LoVo (cell line): ENCODE measurements around the gene SRSF10.
"Not testable (repeated sequence)": the region's sequence is repeated elsewhere in the genome, so short reads cannot be mapped to it uniquely, and the experiment has no call there.

Source experiments
- DNase-seq: peaks from one replicate; pipeline ENCODE4 v3.0.0-alpha.2; 2016; ENCODE audit warnings: low spot score

SRSF10 gene

DNA sequence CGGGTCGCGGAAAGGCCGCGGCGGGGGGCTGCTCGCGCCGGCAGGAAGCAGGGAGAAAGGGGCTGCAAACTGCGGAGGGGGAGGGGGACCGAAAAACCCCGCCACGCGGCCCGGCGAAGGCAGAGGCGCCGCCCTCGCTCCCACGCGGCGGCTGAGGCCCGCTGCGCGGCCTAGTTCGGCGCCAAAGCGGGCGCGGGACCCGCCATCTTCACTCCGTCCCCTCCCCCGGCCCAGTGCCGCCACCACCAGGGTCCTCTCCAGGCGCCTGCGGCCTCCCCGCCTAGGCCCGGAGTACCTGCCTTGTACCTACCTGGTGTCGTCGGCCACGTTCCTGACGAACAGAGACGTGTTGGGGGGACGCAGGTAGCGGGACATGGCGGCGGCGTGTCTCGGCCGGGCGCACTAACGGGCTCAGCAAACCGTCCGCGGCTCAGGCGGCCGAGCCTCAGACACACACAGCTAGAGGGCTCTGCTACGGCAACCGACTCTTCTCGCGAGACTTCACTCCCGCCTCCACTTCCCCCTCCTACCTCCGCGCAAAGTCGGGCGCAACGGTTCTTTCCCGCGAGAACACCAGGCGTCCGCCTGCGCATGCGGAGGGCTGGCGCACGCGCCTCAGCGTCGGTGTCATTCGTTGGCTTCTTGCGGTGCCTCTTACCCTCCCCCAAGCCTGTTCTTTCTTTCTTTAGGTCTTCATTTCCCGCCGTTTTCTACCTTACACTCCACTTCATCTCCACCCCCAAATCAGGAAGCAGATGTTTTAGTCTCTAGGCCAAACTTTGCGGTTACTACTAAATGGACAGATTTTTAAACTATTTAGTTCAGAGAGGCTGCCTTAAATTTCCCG, at the start of gene SRSF10:
SRSF10 (minus strand) TSS at position 447 of the 847 bp plus-strand sequence; CDS start at position 375, 72 bp downstream.
- DNase-seq, result peak; percentile 100

DNA sequence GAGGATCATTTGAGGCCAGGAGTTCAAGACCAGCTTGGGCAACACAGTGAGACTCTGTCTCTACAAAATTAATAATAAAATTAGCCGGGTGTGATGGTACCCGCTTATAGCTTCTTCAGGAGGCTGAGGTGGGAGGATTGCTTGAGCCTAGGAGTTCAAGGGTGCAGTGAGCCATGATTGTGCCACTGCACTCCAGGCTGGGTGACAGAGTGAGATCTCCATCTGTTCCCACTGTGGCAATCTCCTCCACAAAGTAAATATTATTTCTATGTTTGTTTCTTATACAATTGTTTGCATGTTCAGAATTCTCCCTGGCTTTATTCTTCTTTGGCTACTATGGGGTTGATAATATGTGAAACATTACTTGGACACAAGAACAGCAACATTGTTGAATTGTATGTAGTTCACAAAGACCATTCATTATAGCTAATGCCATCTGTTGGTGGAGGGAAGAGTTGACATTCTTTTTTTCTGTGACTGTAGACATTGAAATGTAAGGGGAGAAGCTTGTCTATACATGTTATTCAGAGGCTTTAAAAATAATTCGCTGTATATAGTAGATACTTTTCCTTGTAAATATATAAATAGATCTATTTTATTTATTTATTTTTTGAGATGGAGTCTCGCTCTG, 47.8 kb upstream of the SRSF10 start:
- peak; percentile 58 for DNase-seq

DNA sequence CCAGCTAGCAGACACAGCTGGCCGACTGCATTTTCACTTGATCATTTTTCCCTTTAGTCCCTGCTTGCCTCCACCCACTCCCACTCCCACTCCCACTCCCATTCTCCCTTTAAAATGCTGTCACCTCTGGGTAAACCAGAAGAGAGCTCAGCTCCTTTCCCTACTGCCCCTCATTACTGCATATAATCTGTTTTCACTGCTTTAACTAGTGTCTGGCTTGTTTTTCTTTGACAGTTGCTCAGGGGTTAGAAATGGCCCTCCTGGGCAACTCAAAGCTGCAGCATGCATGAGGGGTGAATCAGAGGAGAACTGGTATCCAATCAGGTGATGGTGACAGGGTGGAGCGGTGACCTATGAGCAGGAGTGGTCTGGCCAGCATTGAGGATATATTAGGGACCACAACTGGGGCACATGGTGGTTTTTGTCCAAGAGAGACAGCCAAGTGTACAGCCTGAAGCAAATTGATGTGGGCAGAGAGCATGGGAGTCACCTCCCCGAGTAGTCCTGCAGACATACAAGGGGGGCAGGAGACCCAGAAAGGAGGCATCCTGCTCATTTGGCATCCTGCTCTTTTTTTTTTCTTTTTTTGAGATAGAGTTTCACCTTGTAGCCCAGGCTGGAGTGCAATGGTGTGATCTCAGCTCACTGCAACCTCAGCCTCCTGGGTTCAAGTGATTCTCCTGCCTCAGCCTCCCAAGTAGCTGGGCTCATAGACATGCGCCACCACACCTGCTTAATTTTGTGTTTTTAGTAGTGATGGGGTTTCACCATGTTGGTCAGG, 42.6 kb upstream of the SRSF10 start:
- peak; percentile 88 for DNase-seq

DNA sequence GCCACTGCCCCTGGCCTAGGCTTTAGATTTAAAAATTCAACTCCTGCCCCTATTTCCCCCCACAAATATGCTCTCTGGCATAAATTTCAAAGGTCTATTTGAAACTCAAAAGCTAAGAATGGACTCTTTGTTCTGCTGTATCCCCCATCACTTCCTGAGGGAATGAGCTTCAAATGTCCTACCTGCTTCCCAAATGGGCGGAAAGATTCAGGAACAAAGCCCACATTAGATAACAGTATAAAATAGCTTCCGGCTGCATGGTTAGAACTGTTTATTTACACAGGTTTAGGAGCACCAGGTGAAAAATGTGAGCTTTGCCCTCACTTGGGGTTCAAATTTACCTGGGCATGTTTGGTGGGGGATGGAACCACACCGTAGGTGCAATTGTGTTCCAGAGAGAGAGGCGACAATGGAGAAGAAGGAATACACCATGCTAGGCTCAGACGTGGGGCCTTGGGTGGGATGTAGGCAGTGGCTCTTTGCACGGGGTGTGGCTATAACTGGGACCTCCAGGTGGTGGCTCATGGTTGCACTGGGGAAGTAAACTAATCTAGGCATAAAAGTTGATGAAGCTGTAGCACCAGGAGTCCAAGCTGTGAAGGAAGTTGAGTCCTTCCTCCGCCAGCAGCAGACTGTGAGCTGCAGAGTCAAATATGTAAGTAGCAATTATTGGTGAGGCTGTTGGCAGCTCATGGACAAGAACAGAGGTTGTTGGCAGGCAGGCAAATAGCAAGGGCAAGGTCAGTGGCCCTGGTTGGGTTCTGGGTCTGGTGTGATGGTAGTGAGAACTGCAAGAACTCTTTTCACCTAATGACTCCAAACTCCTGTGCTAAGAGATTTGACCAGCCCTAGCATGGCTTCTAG, 41.5 kb upstream of the SRSF10 start:
- peak; percentile 57 for DNase-seq

DNA sequence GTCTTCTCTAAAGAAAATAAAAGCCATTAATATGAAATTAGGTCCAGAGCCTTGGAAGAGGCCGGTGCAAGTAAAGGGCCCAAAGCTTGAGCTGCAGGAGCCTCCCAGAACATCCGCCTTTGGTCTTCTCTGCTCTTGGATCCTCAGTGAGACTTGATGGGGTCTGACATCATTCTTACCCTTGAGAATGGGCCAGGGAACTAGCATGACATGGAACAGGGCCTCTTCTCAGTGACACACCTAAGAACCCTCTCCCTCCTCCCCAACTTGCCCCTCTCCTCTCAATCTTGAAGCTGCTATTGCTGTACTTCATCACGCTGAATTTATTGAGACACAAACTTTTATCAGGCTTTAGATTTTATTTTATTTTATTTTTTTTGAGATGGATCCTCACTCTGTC, 40.3 kb upstream of the SRSF10 start:
- DNase-seq, result no peak

DNA sequence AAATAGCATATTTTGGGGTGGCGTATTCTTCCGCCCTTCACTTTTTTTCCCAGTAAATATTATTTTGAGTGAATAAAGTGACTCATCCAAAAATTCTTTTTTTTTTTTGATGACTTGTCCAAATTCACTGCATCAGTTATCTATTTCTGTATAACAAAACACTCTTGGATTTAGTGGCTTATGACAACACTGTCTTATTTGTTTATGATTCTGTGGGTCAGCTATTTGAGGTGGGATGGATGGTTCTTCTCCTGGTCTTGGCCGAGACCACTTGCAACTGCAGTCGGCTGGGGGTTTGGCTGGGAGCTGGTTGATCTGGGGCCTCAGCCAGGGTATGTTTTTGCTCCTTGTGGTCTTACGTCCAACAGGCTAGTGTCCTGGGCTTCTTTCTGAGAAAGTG, 39.9 kb upstream of the SRSF10 start:
- no peak for DNase-seq

DNA sequence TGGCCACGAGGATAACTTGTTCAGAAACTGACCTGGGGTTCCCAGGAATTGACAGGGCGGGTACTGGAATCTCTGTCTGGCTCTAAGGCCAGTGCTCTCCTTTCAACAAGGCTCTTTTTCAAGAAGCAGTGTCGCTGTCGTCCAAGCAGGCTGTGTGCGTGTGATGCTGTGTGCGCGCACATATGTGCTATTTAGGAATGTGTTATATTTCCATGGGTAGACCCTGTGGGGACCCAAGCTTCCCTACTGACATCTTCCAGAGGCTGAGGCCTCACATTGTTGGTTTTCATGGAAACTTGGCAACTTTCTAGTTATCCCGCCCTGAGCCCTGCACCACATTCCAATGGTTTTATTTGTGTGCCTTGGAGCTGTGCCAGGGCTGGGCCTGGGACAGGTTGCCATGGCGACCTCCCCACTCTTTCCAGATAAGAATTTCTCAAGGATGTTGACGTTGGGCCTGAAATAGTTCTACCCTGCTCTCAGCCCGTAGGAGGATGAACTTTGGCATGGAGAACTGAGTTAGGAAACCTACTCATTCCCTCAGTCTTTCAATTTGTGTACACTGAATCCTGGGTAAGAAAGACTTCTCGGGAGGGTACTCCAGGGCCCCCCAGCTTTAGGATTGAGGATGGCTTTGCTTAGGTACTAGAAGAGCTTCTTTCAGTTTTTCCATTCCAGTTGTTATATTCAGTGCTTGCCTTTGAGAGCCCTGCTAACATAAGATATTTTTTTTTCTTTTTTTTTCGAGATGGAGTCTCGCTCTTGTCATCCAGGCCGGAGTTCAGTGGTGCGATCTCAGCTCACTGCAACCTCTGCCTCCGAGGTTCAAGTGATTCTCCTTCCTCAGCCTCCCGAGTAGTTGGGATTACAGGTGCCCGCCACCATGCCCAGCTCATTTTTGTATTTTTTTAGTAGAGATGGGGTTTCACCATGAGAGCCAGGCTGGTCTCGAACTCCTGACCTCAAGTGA, 38.8 kb upstream of the SRSF10 start:
- peak; percentile 99 for DNase-seq

DNA sequence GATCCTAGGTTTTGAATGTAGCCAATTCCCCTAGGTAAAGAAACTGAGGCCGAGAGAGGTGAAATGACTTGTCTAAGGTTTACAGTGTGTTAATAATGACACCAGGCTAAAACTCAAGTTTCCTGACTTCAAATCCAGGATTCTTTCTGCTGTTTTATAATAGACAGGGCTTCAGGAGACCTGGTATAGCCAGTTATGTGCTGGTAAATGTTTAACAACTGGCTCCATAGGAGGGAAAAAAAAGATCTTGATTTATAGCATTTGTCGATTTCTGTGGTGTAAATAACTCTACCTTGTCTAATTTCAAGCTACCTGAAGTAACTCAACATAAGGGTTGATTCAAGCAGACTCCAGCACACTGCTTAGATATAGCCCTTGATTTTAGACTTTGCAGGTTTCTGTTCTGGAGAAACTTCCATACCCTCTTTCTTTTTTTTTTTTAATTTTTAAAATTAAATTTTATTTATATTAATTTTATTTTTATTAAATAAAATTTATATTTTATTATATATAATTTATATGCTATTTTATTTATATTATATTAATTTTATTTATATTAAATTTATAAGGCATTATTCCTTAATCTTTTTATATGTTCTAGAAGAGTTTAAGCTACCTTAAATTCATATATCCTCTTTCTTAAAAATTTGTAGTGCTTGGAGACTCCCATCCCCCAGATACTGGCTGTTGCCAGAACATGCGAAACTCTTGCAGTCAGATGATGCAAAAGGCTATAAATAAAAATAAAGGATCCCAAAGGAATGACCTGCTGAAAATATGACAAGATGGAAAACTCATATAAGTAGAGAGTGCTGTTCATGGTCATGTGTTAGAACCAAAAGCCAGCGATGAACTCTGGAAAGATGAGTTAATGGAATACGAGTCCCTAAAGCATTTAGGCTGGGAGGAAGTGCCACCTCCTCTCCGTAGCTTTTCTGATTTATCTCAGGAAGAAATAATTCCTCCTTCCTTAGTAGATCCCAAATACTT, 35.4 kb upstream of the SRSF10 start:
- peak; percentile 43 for DNase-seq

DNA sequence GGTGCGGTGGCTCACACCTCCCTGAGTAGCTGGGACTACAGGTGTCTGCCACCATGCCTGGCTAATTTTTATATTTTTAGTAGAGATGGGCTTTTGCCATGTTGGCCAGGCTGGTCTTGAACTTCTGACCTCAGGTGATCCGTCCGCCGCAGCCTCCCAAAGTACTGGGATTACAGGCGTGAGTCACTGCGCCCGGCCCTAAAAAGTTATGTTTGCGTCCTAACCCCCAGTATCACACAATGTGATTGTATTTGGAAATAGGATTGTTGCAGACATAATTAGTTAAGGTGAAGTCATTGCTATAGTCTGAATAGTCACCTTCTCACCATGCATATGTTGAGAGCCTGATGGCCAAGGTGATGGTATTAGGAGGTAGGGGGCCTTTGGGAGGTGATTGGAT, 32.8 kb upstream of the SRSF10 start:
- not testable (repeated sequence) for DNase-seq

DNA sequence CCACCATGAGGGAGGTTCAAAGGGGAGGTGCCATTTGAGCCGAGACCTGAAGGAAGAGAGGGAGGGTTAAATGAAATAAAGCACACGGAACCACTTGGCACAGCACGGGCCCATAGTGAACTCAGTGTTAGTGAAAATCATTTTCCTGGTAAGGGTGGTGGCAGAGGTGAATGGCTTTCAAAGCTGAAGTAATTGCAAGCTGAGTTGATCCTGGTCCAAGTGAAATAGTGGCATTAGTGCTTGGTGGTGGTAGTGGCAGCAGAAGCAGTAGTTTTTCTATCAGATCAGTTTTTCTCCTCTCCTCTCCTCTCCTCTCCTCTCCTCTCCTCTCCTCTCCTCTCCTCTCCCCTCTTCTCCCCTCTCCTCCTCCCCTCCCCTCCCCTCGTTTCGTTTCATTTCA, 30.5 kb upstream of the SRSF10 start:
- DNase-seq, result no peak

DNA sequence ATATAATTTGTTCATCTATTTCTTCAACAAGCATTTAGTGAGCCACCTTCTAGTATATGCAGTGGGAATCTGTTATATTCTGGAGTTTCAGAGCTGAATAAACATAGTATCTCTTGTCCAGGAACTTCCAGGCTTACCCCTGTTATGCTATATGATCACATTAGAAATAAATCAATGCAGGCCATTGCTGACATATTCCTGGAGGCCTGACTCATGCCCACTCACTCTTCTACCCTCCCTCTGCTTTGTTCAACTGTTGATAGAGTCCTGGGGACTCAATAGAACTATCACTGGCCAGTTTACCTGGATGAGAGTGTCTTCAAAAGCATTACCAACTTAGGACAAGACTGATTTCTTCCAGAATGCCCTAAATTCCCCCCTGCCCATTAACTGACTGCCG, 29.3 kb upstream of the SRSF10 start:
- peak; percentile 70 for DNase-seq

DNA sequence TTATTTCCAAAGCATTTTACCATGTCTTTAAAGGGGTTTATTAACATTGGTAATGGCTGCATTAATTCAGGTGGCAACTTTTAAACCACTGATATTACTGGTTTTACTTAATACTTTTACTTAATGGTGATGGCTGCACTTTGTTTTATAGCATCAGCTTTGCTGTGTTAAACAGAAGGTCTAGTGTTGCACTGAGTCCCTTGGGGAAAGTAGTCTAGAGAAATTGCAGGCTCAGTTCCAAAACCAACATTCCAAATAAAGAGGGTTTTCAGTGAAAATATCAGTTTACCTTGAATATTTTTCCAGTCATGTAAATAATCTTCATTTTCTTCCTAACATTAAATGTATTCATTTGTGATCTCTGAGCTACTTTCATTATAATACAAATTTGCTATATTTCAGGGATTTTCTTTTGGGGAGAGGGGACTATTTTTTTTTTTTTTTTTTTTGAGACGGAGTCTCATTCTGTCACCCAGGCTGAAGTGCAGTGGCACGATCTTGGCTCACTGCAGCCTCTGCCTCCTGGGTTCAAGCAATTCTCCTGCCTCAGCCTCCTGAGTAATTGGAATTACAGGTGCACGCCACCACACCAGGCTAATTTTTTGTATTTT, 28.6 kb upstream of the SRSF10 start:
- DNase-seq, result not testable (repeated sequence)

DNA sequence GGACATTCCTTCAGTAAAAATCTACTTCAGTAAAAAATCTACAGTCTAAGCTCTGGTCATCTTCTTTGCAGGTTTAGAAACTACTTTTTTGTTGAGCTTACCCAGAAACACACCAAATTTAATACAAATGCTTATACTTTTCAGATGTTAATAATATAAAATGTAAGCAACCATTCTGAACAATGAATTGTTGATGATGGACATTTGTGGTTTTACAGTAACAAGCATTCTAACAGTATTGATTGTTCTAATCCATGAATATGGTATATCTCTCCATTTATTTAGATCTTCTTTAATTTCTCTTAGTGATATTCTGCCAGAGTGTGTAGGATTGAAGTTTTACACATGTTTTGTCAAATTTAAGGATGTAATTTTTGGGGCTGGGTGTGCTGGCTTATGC, 27.0 kb upstream of the SRSF10 start:
- no peak for DNase-seq

DNA sequence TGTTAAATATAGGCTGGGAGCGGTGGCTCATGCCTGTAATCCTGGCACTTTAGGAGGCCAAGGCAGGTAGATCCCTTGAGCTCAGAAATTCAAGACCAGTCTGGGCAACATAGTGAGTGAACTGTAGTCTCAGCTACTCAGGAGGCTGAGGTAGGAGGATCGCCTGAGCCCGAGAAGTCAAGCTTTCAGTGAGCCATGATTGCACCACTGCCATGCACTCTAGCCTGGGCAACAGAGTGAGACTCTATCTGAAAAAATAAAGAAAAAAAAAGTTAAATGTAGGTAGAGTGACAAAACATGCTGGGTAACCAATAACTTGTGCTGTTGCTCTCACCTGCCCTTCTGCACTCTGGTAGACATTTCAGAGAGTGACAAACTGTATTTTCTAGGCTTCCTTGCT, 25.0 kb upstream of the SRSF10 start:
- no peak for DNase-seq

DNA sequence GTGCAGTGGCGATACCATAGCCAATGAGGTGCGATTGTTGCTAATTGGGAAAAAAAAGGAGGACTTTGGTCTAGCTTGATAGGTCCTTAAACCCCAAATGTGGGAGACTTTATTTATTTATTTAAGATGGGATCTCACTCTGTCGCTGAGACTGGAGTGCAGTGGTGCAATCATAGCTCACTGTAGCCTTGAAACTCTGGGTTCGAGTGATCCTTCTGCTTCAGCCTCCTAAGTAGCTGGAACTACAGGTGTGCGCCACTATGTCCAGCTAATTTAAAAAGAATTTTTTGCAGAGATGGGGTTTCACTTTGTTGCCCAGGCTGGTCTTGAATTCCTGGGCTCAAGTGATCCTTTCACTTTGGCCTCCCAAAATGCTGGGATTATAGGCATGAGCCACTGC, 24.0 kb upstream of the SRSF10 start:
- DNase-seq, result no peak

DNA sequence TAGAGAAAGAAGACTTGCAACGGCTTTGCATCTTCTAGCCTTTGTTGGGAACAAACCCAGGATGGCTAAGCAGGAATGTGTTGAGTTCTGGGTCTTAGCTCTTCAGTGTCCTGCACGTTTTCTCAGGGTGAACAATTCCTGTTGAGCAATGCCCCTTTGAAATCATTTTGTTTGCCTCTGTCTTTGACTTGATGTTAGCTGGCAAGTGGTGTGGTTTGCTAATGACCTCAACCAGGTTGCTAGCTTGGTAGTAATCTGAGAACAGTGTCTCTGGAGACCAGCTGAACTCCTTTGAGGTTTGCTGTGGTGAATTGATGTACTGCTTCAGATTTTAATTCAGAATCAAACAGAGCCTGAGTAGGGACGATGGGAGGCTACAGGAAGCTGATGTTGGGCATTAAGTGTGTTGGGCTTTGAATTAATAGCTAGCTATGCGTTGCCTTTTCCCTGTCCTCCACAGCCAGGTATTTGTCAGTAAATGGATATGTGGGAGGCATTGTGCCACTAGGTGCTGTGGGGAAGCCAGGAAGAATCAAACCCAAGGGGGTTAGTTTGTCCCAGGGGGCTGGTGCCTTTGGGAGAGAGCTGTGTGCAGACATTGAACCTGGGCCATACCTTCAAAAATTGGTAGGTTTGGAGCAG, 23.3 kb upstream of the SRSF10 start:
- DNase-seq, result no peak

DNA sequence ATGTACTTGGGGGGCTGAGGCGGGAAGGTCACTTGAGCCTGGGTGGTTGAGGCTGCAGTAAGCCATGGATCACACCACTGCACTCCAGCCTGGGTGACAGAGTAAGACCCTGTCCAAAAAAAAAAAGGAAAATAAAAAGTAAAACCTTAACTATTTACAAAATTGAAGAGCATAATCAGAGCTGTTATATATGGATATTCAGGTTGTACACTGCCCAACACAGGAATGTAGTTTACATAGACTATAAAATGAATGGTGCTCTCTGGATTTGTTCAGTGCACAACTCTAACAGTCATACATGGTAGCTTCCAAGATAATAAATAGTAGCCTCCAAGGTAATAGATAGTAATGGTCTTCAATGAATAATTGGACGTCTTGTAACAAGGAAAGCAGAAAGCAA, 22.6 kb upstream of the SRSF10 start:
- no peak for DNase-seq

DNA sequence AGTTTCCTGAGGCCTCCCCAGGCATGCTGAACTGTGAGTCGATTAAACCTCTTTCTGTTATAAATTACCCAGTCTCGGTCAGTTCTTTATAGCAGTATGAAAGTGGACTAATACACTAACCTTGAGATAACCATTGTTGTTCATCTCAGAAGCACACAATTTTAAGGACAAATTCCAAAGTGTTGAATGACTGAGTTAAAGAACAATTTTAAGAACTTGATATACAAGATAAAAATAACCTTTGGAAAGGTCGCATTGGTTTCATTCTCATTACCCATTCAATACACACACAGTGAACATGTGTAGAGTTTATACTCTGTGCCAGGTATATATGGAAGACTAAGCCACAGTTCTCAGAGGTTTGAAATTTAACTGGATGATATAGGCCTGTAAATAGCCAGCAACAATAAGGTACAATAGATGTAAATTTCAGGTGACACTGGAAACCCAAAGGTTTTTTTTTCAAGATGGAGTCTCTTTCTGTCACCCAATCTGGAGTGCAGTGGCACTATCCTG, 19.1 kb upstream of the SRSF10 start:
- no peak for DNase-seq
